Measurements from ENCODE around the gene POLA1.
A peak's percentile ranks its signal among the peaks of the same experiment; 100 is the strongest.
"Not testable (repeated sequence)": the region's sequence is repeated elsewhere in the genome, so short reads cannot be mapped to it uniquely, and the experiment has no call there.

The POLA1 gene, protein sequence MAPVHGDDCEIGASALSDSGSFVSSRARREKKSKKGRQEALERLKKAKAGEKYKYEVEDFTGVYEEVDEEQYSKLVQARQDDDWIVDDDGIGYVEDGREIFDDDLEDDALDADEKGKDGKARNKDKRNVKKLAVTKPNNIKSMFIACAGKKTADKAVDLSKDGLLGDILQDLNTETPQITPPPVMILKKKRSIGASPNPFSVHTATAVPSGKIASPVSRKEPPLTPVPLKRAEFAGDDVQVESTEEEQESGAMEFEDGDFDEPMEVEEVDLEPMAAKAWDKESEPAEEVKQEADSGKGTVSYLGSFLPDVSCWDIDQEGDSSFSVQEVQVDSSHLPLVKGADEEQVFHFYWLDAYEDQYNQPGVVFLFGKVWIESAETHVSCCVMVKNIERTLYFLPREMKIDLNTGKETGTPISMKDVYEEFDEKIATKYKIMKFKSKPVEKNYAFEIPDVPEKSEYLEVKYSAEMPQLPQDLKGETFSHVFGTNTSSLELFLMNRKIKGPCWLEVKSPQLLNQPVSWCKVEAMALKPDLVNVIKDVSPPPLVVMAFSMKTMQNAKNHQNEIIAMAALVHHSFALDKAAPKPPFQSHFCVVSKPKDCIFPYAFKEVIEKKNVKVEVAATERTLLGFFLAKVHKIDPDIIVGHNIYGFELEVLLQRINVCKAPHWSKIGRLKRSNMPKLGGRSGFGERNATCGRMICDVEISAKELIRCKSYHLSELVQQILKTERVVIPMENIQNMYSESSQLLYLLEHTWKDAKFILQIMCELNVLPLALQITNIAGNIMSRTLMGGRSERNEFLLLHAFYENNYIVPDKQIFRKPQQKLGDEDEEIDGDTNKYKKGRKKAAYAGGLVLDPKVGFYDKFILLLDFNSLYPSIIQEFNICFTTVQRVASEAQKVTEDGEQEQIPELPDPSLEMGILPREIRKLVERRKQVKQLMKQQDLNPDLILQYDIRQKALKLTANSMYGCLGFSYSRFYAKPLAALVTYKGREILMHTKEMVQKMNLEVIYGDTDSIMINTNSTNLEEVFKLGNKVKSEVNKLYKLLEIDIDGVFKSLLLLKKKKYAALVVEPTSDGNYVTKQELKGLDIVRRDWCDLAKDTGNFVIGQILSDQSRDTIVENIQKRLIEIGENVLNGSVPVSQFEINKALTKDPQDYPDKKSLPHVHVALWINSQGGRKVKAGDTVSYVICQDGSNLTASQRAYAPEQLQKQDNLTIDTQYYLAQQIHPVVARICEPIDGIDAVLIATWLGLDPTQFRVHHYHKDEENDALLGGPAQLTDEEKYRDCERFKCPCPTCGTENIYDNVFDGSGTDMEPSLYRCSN (N-terminal part only)

GRCh38 chrX:24693453-24694202, at the start of gene POLA1:
Gene POLA1, plus strand, starts transcription at chrX:24693918. Its CDS starts 44 bp downstream, at chrX:24693962.
- peak; percentile 92 for DNase-seq (ENCODE audit: low spot score)

DNA sequence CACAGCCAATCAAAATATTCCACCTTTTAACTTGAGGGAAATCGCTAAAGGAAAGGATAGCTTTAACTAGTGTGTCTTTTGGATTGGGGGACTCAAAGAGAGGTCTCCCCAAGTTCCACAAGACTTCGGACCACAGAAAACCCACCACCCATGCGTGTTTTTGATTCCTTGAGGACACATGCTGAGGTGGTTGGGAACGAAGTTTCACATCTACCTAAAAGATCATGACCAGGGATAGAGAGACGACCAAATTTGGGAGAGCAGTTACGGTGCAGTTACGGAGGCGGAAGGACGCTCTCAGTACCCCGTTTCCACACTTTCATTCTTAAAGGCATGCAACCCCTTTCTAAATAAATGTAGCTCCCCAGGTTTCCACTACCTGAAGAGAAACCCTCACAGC, 47.7 kb upstream of the POLA1 start:
- no peak for DNase-seq (ENCODE audit: low spot score)

GRCh38 chrX:24646745-24647182, 47.0 kb upstream of the POLA1 start:
- peak; percentile 50 for DNase-seq (ENCODE audit: low spot score)

DNA sequence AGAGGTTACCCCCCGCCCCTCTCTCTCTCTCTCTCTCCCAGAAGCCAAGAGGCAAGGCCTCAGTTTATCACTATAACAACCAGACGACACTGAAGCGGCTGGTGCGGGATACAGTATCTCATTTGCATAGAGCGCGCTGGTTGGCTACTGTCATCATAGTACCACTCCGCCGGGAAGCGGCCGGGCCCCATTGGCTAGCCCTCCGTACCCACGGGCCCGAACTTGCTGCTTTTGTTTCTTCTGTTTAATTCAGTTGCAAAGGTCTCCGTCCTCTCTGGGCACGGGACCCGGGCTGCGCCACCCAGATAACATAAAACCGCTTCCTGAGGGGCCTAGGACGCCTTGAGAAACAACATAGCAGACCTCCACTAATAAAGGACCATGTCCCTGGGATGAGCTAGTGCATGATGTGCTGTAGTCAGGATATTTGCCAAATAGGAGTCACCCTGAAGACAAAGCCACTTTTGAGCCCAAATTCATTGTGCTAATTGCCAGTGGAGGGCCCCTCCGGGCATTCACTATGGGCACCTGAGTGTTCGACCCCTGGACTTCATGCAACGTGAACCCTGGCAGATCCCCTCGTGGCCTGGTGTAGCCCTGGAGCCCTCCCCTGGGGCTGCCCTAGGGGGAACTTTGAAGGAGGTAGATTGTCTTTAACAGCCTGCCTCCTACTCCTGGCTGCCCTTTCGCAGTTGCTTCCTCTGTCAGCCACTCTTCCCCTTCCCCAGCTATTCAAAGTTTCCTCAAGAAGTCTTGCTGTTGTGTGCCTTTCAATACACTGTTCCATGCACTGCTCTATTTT, 46.3 kb upstream of the POLA1 start, which contains the start of gene PCYT1B:
TSS of gene PCYT1B (minus strand) at position 91 of the 802 bp plus-strand sequence. CDS start 242 bp downstream, outside the sequence.
- DNase-seq (ENCODE audit: low spot score) = peak; percentile 60

DNA sequence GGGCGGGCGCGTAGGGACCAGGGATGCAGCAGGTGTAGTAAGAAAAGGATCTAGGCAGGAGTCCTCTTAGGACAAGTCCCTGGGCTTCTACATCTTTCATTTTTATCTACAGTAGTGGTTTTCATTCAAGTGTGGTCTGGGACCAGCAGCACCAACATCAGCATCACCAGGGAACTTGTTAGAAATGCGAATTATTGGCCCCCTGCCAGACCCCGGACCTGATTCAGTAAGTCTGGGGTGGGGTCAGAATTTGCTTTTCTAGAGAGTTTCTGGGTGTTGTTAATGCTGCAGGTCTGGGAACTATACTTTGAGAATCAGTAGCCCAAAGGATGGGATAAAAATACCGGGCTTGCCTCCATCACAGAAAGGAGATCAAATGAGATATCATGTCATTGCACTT, 45.2 kb upstream of the POLA1 start:
- no peak for DNase-seq (ENCODE audit: low spot score)

GRCh38 chrX:24651783-24652182, 41.9 kb upstream of the POLA1 start:
- no peak for DNase-seq (ENCODE audit: low spot score)

DNA sequence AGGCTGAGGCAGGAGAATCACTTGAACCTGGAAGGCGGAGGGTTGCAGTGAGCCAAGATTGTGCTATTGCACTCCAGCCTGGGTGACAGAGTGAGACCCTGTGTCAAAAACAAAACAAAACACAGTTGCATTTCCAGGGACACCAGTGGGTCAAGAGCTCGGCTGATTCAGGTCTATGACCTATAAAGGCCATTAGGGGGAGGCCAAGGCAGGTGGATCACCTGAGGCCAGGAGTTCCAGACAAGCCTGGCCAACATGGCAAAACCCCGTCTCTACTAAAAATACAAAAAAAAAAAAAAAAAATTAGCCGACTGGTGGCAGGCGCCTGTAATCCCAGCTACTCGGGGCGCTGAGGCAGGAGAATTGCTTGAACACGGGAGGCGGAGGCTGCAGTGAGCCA, 38.0 kb upstream of the POLA1 start:
- DNase-seq (ENCODE audit: low spot score) = not testable (repeated sequence)

- DNase-seq (ENCODE audit: low spot score) = no peak
Observed at GRCh38 chrX:24657671-24658386, 35.9 kb upstream of the POLA1 start.

- no peak for DNase-seq (ENCODE audit: low spot score)
Observed at GRCh38 chrX:24658421-24658820, 35.3 kb upstream of the POLA1 start.

GRCh38 chrX:24659106-24659505, 34.6 kb upstream of the POLA1 start:
- DNase-seq (ENCODE audit: low spot score) = no peak

DNA sequence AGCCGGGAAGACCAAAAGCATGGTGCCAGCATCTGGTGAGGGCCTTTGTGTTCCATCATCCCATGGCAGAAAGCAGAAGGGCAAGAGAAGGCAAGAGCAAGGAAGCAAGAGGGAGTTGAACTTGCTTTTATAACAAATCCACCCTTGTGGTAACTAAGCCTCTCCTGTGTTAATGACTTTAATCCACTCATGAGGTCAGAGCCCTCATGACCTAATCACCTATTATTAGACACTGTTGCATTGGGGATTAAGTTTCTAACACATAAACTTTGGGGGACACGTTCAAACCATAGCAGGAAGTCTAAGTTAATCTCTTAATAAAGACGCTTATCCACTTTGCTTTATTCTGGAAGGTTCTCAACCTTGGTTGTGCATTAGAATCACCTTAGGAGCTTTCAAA, 34.1 kb upstream of the POLA1 start:
- no peak for DNase-seq (ENCODE audit: low spot score)

GRCh38 chrX:24661292-24661691, 32.4 kb upstream of the POLA1 start:
- DNase-seq (ENCODE audit: low spot score) = no peak

DNA sequence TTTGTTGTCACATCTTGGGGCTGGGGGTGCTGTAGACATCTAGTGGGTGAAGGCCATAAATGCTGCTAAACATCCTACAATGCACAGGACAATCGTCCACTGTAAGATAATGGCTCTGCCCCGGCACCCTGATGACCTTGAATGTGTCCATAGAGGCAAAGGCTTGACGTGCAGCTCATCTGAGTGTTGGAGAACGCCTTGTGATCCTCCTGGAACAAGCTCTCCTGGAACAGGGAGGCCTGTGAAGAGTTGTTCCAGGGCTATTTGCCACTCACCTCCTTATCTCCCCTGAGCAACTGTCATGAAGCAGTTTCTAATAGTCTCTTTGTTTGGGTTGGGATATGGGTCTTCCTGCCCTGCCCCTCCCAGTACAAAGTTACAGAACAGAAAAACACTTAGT, 31.4 kb upstream of the POLA1 start:
- DNase-seq (ENCODE audit: low spot score) = no peak

- no peak for DNase-seq (ENCODE audit: low spot score)
Observed at GRCh38 chrX:24668111-24668510, 25.6 kb upstream of the POLA1 start.

GRCh38 chrX:24672701-24673190, 21.0 kb upstream of the POLA1 start:
- DNase-seq (ENCODE audit: low spot score) = peak; percentile 88

DNA sequence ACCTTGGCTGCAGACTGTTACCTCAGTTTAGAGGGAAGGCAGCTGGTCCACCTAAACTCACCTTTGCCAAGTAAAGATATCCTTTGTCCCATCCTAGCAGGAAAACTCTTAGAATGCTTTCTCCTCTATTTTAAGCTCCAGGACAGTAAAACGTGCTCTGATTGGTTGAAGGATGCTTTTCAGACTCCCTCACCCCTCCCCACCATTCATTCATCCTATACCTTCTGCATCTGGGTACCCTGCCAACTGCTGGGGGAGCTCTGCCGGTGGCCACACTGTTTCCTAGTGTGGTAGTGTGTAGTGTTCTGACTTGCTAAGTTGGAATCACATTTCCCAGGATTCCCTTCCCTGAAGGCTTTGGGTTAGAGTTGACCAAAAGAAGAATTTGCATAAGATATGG, 20.3 kb upstream of the POLA1 start:
- DNase-seq (ENCODE audit: low spot score) = no peak

GRCh38 chrX:24676403-24677024, 17.2 kb upstream of the POLA1 start:
- DNase-seq (ENCODE audit: low spot score) = no peak

DNA sequence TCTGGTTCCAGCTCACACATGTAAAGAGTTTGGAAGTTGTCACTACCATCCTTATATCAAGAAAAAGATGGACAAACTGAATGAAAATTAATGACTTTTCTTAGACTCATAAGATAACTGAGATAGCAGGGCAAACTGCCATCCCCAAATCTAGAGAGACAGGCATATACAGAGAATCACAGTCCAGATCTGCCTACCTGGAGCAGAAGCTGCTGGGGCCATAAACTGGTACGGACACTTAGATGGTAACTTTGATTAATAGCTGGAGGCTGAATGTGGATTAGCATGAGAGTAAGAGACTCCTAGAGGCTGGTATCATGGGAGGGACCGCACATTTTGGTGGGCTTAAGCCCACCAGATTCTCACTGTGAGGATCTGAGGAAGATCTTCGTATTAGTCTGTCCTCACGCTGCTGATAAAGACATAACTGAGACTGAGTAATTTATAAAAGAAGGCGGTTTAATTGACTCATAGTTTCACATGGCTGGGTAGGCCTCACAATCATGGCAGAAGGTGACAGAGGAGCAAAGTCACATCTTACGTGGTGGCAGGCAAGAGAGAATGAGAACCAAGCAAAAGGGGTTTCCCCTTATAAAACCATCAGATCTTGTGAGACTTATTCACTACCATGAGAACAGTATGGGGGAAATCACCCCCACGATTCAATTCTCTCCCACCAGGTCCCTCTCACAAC, 10.8 kb upstream of the POLA1 start:
- DNase-seq (ENCODE audit: low spot score) = no peak
